ENCODE results near the gene PTH1R.

The PTH1R gene

GRCh38 chr3:46883054-46883829 lies 5.7 kb downstream of the PTH1R start:
- DNase-seq (ENCODE audit: low spot score) = peak; percentile 80

- DNase-seq (ENCODE audit: low spot score) = no peak
Observed at GRCh38 chr3:46883830-46884185, 6.3 kb downstream of the PTH1R start.

DNA sequence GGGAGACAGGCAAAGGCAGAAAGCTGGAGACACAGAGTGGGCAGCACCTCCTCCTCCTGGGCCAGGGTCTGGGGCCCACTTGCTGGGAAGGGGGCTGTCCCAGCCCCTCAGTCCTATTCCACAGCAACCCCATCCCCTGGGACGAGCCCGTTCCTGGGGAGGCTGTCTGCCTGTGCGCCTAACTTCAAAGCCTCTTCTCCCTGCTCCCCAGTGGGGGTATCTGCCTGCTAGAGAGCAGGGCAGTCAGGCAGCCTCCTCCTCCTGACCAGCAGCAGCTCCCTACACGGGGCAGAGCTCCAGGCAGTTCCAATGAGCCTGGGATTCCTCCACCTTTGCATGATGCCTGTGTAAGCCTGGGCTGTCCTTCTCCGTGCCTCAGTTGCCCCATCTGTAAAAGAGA lies 6.9 kb downstream of the PTH1R start:
- no peak for DNase-seq (ENCODE audit: low spot score)

DNA sequence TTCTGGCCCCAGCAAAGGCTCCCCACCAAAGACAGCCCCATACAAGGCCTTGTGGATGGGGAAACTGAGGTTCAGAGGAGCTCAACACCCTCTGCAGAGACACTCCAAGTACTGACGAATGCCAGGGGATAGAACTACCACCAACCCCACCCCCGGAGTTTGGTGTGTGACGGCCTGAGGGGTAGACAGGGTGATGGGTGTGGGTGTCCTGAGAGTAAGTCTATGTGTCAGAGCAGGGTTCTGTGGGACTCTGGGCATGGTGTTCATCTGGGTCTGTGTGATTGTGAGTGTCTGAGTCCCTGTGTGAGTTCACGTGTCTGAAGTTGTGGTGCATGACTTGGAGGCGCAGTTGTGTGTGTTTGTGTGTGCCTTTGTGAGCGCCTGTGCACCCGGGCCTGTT lies 7.4 kb downstream of the PTH1R start:
- DNase-seq (ENCODE audit: low spot score) = no peak

- no peak for DNase-seq (ENCODE audit: low spot score)
Observed at GRCh38 chr3:46885612-46886011, 8.1 kb downstream of the PTH1R start.

DNA sequence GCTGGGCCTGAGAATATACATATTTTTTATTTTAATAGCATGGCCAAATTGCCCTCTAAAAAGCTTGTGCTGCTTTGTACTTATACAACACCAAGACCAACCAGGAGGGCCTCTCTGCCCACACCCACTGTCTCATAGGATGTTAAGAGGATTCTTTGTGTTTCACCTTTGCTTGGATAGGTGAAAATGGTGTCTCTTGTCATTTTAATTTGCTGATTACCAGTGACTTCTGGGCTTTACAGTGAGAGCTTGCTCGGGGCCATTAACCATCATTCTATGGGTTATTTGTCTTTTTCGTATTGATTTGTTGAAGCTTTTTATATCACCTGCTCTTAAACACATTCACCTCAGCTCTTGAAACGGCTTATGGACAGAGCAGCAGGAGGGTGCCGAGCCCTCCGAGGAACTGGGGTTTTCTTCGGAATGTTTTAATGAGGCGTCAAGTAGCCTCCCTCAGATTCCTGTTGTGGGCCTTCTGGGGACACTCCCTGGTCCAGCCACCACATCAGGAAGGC lies 10.5 kb downstream of the PTH1R start:
- no peak for DNase-seq (ENCODE audit: low spot score)

DNA sequence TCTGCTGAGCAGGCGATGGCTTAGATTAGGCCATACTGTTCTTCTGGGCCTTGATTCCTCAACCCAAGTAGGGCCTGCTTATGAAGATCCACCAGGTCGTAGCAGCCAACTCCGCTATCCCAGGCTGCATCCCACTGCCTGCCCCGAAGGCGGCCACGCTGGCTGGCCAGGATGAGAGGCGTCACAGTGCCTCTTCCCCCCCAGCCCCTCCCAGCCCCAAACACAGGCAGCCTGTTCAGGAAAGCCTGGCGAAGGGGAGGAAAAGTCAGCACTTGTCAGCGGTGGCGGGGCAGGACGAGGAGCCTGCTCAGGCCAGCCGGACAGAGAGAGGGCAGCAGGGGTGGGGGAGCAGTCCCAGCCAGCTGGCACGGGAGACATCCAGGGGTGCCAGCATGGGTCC lies 11.2 kb downstream of the PTH1R start:
- no peak for DNase-seq (ENCODE audit: low spot score)

DNA sequence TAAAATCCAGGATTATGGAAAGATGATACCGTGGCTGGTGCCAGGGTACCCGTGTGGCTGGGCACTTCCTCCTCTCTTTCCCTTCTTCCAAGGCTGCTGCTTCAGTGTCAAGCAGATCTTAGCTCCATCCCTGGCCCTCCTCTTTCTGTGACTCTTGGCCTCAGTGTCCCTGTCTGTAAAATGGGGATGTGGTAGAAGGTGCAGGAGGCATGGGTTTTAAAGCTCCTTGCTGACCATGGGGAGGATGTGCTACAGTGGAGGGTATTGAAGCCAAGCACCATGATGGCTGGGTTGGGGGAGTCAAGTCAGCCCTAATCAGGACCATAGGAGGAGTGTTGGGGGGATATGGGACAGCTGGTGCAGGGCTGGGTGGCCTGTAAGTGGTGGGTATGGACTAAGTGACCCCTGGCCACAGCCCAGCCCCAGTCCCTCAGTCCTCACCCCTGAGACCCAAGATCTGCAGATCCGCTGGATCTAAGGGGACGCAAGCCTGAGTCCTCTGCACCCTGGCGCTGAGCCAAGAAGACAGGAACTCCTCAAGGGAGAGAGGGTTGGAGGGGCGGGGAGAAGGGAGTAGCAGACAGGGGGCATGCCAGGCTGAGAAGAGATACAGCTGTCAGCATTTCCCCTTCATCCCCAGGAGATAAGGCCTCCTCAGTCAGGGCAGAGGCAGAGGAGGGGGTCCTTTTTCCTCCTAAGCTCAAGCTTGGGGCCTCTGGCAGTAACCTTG lies 12.0 kb downstream of the PTH1R start:
- DNase-seq (ENCODE audit: low spot score) = no peak

DNA sequence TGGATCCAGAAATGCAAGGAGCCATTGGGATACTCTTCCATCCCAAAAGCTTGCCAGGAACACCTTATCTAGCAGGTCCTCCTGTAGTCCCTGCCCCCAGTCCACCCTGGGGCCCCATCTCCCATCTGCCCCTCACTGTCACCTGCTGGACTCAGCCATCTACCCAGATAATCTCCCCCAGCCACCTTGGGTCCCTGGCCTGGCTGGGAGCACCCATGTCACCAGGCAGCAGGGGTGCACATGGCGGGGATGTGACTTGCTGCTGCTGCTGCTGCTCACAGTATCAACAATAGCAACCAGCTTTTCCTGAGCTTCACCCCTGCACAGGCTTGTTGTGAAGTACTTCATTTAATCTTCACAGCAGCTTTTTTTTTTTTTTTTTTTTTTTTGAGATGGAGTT lies 12.6 kb downstream of the PTH1R start:
- DNase-seq (ENCODE audit: low spot score) = no peak

- no peak for DNase-seq (ENCODE audit: low spot score)
Observed at GRCh38 chr3:46891132-46891531, 13.6 kb downstream of the PTH1R start.

DNA sequence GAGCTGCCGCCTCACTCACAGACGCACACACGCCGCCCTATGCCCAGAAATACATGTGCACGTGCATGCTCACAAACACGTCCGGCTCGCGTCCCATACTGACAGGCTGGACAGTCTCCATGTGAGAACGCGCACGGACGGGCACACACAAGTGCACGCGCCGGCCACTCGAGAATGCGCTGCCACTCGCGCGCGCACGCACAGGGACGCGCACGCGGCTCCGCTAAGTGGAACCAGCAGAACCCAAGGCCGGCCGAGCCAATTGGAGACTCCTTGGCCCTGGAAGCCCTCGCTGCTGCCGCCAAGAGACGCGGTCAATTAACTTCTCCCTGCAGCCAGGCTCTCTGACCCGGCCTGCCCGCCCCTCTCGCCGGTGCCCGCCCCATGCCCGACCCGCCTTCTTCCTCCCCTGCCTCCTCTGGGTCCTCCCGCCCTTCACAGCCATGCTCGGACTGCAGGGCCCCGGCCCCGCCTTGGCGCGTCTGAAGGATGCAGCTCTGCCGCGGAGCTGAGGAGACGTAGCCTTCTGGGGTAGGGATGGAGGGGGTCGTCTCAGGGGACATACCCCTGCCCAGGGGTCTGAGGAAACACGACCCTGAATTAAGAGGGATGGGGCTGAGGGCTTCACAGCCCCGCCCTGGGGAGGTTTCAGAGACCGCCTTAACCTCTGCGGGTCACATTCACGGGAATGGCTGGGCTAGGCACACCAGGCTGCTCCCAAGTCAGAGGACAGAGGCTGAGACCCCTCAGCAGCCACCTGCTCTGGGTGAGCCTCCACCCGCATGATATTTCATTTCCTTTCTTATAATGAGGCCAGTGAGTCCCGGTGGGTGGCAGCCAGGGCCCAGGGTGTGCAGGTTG lies 15.0 kb downstream of the PTH1R start:
- peak; percentile 89 for DNase-seq (ENCODE audit: low spot score)

GRCh38 chr3:46893146-46893748 lies 15.7 kb downstream of the PTH1R start:
- no peak for DNase-seq (ENCODE audit: low spot score)

DNA sequence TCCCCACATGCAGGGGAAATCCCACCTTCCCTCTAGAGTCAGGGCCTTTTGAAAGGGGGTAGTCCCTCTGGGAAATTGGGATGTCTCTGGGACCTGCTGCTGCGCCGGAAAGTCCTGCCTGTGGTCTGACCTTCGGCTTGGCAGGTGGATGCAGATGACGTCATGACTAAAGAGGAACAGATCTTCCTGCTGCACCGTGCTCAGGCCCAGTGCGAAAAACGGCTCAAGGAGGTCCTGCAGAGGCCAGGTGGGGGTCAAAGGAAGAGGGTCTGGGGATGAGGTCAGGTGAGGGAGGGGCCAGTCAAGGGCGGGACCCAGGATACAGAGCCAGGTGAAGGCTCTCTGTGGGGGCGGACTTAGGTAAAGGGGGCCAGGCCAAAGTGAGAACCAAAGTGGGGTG lies 16.2 kb downstream of the PTH1R start:
- no peak for DNase-seq (ENCODE audit: low spot score)

DNA sequence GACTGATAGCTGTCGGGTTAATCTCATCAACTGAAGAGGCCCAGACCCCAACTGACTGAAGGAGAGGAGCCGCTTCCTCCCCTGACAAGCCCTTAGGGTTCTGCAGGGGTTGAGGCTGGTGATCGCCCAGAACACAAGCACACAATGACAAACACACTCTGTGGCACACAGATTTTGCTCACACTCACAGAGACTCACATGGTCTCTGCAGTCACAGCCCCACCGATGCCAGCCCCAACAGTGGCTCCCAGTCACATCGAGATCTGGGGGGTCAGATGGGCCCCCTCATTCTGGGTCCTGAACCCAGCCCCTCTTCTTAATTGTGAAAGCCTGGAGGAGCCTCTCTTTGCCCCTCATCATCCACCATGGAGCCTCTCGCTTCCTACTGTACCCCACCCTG lies 16.7 kb downstream of the PTH1R start:
- DNase-seq (ENCODE audit: low spot score) = no peak

GRCh38 chr3:46895204-46895660 lies 17.7 kb downstream of the PTH1R start:
- DNase-seq (ENCODE audit: low spot score) = peak; percentile 69

GRCh38 chr3:46895761-46896160 lies 18.2 kb downstream of the PTH1R start:
- no peak for DNase-seq (ENCODE audit: low spot score)

DNA sequence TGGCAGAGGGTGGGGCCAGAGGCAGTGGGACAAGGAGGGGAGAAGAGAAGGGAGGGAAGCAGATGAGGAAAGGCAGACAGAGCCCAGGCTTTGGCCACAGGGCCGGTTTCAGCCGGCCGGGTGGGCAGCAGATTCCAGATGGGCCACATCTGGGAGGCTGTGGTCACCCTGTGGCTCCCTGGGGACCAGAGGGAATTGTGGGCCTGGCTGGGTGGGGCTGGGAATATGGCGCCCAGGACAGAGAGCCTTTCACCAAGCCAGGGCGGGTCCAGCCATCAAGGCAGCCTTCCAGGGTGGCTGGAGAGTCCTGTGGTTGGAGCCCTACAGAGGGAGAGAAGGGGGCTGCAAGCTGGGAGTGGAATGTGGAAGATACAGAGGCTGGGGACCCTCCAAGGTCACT lies 18.9 kb downstream of the PTH1R start:
- DNase-seq (ENCODE audit: low spot score) = no peak

DNA sequence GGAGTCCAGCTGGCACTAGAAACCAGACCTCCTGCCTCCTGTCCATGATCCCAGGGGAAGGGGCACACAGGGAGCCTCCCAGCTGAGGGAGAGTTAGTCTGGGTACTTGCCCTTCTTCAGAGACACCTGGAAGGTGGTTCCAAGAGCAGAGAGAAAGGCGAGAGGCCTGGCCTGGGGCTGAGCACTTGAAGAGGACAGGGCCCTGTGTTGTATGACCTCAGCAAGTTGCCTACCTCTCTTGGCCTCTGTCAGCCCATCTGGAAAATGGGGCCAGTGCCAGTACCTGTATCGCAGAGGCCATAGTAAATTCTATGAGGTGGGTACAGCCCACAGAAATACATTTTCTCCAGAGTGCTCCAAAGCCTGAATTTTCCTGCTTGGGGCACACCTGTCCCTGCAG lies 19.5 kb downstream of the PTH1R start:
- no peak for DNase-seq (ENCODE audit: low spot score)

DNA sequence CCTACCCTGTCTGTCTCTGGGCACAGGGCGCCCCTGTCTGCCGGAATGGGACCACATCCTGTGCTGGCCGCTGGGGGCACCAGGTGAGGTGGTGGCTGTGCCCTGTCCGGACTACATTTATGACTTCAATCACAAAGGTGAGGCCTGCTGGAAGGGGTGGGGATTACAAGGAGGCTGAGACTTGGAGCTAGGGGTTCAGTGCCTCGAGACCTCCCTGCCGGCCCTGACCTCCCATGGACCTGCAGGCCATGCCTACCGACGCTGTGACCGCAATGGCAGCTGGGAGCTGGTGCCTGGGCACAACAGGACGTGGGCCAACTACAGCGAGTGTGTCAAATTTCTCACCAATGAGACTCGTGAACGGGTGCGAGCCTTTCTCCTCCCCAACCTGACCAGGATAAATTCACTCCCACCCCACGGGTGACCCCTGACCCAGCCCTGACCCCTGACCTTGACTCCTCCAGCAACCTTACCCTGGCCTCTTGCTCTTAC lies 20.4 kb downstream of the PTH1R start:
- no peak for DNase-seq (ENCODE audit: low spot score)

- DNase-seq (ENCODE audit: low spot score) = no peak
Observed at GRCh38 chr3:46898321-46899150, 21.0 kb downstream of the PTH1R start.

All from AG08396 (cell line).